GM10266 (cell line): ENCODE data around the gene STXBP5.

Experiments used
- DNase-seq: peaks from one replicate; pipeline ENCODE4 v3.0.0; 2012; ENCODE audit errors: extremely low spot score
- TF ChIP-seq, protein P1 (sequence below): IDR thresholded peaks from 2 replicates; pipeline ENCODE4 v1.5.1; 2012; ENCODE audit warnings: mild to moderate bottlenecking, low read depth; ENCODE audit not compliant: control insufficient read depth, insufficient read depth; ENCODE audit errors: missing control alignments

Gene STXBP5

DNA sequence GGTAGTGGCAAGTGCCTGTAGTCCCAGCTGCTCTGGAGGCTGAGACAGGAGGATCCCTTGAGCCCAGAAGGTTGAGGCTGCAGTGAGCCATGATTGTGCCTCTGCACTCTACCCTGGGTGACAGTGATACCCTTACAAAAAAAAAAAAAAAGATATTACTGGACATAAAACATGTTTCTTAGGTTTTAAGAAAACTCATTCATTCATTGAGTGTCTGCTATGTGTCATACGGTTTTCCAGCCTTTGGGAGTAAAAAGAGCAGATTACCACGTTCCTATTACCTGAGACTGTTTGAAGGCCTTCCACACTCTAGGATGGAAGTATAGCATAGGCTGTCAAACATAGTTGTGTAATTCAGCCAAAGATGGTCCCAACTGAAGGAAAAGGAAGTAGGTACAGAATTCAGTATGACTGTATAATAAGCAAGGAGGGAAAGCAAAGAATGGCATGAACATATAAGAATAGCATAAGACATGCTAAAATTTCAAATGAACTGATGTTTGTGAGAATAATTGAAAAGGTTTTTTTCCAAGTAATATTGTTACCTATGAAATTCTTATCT lies 22.0 kb downstream of the STXBP5 start:
- no peak for DNase-seq
- TF ChIP-seq, protein P1, sequence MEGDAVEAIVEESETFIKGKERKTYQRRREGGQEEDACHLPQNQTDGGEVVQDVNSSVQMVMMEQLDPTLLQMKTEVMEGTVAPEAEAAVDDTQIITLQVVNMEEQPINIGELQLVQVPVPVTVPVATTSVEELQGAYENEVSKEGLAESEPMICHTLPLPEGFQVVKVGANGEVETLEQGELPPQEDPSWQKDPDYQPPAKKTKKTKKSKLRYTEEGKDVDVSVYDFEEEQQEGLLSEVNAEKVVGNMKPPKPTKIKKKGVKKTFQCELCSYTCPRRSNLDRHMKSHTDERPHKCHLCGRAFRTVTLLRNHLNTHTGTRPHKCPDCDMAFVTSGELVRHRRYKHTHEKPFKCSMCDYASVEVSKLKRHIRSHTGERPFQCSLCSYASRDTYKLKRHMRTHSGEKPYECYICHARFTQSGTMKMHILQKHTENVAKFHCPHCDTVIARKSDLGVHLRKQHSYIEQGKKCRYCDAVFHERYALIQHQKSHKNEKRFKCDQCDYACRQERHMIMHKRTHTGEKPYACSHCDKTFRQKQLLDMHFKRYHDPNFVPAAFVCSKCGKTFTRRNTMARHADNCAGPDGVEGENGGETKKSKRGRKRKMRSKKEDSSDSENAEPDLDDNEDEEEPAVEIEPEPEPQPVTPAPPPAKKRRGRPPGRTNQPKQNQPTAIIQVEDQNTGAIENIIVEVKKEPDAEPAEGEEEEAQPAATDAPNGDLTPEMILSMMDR: no peak

DNA sequence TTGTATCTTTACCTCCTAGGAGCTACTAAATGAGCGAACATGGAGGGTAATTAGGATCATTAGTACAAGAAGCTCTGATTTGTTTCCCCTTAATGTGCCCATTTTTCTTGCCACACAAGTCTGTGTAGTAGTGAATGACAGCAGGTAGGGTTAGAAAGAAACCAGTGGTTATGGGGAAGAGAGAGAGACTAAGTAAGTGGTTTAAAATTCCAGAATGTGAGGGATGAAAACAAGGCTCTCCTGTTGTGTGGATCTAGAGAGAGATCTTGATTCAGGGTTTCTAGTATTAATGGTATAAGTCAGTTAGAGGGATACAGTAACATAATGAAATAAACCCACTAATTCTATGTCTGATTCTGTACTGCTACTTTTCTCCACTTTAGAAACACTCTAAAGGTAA lies 22.7 kb downstream of the STXBP5 start:
- TF ChIP-seq, protein P1: no peak
- no peak for DNase-seq

GRCh38 chr6:147227770-147228320 lies 23.6 kb downstream of the STXBP5 start:
- TF ChIP-seq, protein P1: no peak
- no peak for DNase-seq

GRCh38 chr6:147231589-147231988 lies 27.4 kb downstream of the STXBP5 start:
- TF ChIP-seq, protein P1: no peak
- DNase-seq: no peak

DNA sequence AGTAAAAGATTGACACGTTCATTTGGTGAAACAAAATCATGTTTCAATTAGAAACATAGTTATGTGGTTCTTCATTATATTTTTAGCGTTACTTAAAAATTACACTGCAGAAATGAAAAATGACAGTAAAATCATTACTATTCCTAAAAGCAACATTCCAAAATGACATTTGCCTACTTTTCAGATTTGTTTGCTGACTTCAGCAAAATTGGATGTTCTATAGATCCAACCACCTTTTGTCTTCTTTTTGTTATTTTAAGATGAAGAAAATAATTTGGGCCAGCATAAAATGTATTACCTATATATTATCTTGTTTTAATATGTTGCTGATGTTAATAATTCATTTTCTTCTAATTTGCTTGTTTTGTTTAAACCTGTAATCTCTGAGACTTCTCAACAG lies 30.5 kb downstream of the STXBP5 start:
- TF ChIP-seq, protein P1: no peak
- DNase-seq: no peak

DNA sequence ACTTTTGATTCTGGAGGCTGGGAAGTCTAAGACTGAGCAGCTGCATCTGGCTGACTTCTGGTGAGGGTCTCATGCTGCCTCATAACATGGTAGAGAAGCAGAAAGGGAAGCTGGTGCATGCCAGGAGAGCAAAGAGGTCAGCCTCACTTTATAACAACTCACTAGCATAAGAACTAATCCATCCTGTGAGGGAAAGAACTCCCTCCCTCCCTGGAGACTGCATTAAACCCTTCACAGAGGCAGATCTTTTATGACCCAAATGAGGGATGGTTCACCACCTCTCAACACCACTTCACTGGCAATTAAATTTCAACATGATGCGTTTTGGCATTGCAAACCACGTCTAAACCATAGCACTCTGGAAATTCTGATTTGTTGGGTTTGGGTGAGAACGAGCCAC lies 33.9 kb downstream of the STXBP5 start:
- TF ChIP-seq, protein P1: no peak
- DNase-seq: no peak

GRCh38 chr6:147238906-147239305 lies 34.7 kb downstream of the STXBP5 start:
- TF ChIP-seq, protein P1: no peak
- no peak for DNase-seq
